Activated CD8-positive, alpha-beta memory T cell treated with anti-CD3 and anti-CD28 coated beads, Interleukin-2, amount 50 U/mL, for 1 hour (primary cell): ENCODE data around the gene IL18R1.

ENCODE experiments used
- DNase-seq: peaks from one replicate; pipeline ENCODE4 v3.0.0-alpha.2; 2020; ENCODE audit errors: extremely low read depth

Gene IL18R1

DNA sequence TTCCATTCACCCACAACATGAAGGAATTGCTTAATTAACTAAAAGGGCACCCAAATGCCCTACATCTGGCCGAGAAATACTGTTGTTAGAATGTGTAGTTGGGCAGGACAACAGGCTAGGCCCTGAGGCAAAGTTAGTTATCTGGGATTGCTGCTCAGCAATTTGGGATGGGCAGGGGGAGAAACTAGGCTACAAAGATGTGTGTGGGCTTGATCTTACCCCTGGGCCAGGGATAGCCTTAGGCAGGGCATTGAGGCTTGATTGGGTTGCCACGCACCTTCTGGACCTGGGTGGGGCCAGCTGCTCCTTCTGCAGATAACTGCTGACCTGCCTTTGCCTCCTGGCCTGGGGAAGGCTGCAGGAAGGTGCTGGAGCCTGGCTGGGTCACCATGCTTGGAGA, 76.8 kb downstream of the IL18R1 start:
- DNase-seq, result no peak

DNA sequence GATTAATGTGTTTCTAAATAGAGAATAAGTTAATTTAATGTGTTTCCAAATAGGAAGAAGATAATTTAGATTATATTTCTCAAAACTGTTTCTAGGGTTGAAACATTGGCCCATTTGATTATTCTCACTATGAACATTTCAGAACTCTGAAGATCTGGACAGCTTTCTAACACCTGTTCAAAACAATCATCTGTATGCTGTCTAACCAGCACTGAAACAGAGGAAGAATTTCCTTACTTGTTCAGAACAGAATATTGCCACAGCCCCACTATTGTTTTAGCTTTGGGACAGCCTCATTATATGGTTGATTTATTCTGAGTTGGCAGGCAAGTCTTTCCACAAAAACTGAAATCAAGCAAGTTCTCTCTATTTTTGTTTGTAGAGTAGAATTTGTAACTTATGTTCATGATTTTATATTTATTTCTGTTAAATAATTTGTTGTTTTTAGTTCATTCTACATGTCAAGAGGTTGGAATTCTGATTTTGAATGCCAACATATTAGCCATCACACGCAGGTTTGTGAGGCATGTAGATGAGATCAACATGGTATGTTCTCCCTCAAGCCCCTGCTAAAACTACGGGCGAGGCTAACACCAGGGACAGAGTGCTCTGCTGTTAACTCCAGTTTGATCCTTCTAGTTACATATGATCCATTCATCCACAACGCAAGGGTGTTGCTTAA, 78.5 kb downstream of the IL18R1 start:
- no peak for DNase-seq

DNA sequence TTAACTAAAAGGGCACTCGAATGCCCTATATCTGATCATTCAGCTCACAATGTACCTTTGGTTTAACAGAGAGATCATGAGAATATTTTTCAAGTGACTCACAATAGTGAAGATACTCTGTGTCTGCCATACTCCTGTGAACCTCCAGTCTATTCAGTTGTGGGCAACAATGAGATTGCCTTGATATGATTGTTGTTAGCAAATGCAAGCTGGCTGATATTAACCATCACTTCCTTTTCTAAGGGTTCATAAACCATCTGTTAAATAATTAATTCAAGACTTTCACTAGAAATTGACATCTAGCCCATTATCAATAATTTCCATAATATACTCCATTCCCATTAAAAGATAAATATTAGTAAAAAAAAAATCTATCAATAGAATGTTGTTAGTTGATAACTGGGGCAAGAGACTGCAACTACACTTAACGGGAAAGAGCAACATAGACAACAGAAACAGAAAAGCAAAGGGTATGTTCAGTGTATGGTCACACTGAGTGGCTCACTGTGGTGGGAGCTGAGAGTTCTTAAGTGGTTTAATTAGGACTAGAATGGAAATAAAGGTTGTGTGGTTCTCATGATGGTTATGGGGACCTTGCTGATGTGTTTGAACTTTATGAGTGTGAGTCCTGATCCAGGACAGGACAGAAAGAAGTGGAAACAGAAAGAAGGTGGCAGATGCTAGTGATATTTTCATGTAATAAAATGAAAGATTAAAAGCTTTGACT, 79.2 kb downstream of the IL18R1 start:
- DNase-seq, result no peak

DNA sequence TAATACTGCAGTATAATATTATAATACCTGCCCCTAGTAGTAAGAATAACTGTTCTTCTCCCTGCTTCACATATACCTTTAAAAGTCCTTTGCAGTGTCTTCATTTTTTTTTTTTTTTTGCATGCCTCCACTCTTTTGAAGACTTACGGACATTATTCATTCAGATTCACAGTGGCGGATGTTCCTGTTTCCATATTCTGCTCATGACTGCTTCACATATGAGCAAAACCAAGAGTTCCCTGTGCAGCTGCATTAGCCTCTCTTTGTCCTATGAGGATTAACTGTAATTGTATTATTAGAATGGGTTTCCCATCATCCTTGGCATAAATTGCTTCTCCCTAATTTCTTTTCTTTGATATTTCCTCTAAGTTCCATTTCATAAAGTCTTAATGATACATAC, 80.1 kb downstream of the IL18R1 start:
- no peak for DNase-seq

DNA sequence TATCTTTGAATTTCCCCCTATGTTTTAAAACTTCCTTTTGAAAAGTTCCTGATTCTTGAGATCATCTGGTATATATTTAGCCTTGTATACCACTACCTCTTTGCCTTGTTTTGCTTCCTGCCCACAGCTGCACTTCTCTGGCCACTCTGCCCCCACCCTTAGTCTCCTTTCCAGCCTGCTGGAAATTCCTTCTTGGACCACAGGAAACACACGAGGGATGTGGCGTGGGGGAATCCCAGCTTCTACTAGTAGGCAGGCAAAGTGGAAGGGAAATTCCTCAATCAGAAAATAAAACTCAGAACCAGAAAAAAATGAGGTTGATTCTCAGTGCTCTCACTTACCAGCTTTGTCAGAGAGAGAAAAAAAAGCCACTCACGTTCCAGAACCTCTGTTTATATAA, 80.7 kb downstream of the IL18R1 start:
- no peak for DNase-seq

DNA sequence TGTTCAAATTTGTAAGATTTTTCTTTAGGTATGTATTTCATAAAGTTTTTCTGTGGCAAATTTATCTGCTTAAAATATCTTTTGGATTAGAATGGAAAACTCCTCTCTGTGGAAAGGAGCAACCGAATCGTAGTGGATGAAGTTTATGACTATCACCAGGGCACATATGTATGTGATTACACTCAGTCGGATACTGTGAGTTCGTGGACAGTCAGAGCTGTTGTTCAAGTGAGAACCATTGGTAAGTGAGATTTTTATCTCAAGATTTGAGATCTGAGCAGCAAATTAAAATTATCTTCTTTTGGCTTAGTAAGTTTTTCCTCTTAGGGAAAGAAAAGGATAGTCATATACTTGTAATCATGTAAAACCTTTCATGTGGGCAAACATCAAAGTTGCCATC, 81.5 kb downstream of the IL18R1 start:
- DNase-seq, result no peak

DNA sequence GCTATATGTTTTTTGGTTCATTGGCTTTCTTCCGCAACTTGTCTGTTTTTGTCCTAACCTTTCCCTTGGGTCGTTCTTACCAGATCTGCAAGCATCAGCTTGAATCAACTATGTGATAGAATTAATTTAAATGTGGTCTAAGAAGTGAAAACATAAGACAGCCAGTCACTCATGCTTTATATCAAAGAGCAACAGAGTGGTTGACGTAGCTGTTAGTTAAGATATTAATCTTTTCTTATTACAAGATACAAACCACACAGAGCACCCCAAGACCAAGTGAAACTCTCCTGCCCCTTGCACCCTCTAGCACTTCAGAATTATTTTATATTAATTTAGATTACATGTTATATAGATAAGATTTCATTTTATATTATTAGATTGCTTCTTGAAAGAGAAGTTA, 82.5 kb downstream of the IL18R1 start:
- DNase-seq, result no peak

DNA sequence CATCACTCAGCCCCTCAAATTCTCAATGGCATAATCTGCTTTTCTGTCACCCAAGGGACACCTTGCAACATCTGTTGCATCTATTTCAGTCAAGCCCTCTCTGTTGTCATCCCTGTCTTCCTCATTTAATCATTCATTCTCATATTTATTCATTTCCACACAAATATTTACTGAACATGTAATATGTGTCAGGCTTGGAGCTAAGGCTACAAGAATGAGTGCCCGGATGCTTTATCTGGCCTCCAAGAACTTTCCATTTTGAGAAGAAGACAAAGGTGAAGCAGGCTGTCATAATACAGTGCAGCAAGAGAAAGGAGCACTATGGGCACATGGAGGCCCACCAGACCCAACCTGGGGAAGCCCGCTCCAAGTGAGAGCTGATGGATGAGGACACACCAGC, 83.0 kb downstream of the IL18R1 start:
- DNase-seq, result no peak

DNA sequence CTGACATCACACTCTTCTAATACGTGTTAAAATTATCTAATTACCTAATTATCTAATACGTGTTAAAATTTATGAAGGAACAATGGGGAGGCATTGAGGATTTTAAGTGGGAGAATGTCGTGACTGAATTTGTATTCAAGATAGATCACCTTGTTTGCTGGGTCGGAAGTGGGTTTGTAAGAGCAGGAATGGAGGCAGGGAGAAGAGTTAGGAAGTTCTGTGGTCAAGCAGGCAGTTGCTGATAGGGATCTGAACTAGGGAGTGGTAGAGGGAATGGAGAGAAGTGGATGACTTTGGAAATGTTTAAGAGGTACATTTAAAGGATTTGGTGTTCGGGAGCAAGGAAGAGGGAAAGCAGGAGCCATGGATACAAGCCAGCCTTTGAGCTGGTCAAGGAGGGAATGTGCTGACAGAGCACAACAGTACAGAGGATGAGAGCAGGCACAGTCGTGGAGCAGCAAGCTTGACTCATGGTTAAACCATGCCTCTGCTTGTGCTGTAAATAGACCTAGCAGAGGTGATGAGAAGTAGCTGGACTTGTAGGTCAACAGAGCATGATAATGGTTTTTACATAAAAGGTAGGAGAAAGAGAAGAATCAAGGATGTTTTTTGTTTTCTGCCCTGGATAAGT, 83.6 kb downstream of the IL18R1 start:
- no peak for DNase-seq

DNA sequence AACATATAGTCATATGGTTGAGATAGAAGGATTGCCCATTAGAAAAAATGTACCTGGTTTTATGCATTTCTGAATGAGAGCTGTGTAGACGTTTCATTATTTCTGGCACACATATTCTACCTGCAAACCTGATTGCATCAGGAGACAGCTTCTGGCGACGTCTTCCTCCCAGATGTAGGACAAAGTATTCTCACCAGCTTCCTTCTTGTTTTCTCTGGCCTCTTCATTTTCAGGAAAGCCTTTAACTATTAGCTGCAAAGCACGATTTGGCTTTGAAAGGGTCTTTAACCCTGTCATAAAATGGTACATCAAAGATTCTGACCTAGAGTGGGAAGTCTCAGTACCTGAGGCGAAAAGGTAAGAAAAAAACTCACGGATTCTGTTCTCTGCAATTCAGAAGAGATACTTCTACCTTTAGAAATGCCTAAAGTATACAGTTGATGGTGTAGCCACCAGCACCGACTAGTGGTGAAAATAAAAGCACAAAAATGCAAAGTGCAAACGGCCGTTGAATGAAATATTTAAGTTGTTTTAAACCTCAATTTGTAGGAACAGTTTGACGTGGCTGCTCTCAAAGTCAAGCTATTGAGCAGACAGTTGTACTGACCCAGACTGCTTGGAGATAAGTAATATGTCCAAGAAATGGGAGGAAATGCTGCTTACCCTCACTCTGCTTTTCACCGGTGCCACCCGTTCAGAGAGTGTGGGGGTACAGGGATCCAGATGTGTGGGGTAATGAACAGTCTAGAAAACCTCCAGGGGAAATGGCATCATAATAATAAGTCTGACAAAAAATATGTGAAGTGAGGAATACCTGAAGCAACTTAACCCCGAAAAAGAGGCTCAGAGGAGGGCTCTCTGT, 87.6 kb downstream of the IL18R1 start:
- no peak for DNase-seq

DNA sequence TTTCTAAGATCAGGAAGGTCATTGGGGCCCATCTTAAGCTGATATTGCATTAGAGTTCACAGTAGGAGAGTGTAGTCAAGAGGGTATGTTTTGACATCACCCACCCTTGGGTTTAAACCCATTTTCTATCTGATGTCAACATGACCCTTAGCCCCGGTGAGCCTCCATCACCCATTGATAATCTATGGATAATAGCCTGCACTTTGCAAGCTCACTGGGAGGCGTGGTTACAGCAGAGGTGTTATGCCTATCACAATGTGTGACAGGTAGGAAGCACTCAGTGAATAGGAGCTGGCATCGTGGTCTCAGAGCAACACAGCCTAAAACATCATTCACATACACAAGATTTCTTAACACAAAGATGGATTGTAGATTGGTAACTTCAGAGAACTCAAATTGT, 88.6 kb downstream of the IL18R1 start:
- no peak for DNase-seq

DNA sequence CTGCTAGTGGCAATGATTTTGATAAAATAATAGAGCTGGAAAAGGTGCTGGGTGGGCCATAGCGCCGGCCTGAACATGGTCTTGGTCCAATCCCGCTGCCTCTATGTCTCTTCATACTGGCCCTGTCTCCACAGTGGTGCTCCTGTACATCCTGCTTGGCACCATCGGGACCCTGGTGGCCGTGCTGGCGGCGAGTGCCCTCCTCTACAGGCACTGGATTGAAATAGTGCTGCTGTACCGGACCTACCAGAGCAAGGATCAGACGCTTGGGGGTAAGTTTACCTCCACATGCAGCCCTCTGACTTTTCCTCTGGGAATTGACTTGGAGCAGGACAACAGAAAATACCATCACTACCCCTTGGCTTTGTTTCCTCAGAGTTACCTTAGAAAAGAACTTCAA, 91.3 kb downstream of the IL18R1 start:
- no peak for DNase-seq
